A673 (cell line): ENCODE results near the gene TSSK1B. TPM values are rescaled to one million over a fixed set of nuclear protein-coding genes. Genes with fewer than 3 reads are reported as not detected.

ENCODE experiments used
- BruUV-seq: library from RNA; stranded (reverse); fragments of 400-500 nt; replicated peaks from 2 replicates; lab custom pipeline; 2021; lab: Mats Ljungman, UMichigan
- CTCF ChIA-PET: fragments of 300-600 bp; sonication (Branson Sonifier 250); formaldehyde crosslinking; loops from one replicate; lab custom pipeline; 2022; ENCODE audit warnings: antibody characterized with exemption; lab: Charles Lee
- POLR2A ChIA-PET: fragments of 300-600 bp; sonication (Branson Sonifier 250); formaldehyde crosslinking; loops from one replicate; lab custom pipeline; 2022; ENCODE audit warnings: antibody characterized with exemption; ENCODE audit not compliant: low non-redundant PET; lab: Charles Lee
- DNase-seq: peaks from one replicate; pipeline ENCODE4 v3.0.0-alpha.2; 2015; ENCODE audit warnings: low spot score
- H3K27ac ChIP-seq: fragments of 200-600 bp; sonication (generic); 2 replicates; pipeline ENCODE4 v1.5.1; 2016; ENCODE audit warnings: mixed run types, low read depth, mild to moderate bottlenecking, mixed read lengths, antibody characterized with exemption, low read length; ENCODE audit not compliant: poor library complexity, severe bottlenecking
- H3K27me3 ChIP-seq: fragments of 200-600 bp; sonication (generic); replicated peaks from 2 replicates; pipeline ENCODE4 v1.6.1; 2017; ENCODE audit warnings: mixed run types, low read depth, mild to moderate bottlenecking, mixed read lengths, antibody characterized with exemption, low read length; ENCODE audit not compliant: insufficient read depth, poor library complexity
- H3K36me3 ChIP-seq: fragments of 200-600 bp; sonication (generic); 2 replicates; pipeline ENCODE4 v1.6.1; 2016; ENCODE audit warnings: mixed run types, mild to moderate bottlenecking, mixed read lengths, antibody characterized with exemption, low read length; ENCODE audit not compliant: insufficient read depth, poor library complexity, severe bottlenecking
- H3K4me1 ChIP-seq: fragments of 200-600 bp; sonication (generic); 2 replicates; pipeline ENCODE4 v1.6.1; 2017; ENCODE audit warnings: mixed run types, mild to moderate bottlenecking, mixed read lengths, antibody characterized with exemption, low read length; ENCODE audit not compliant: insufficient read depth, poor library complexity, severe bottlenecking
- H3K4me3 ChIP-seq: fragments of 200-600 bp; sonication (generic); 2 replicates; pipeline ENCODE4 v1.5.1; 2016; ENCODE audit warnings: low read depth, mixed run types, mild to moderate bottlenecking, mixed read lengths, low read length; ENCODE audit not compliant: poor library complexity, severe bottlenecking
- H3K9me3 ChIP-seq: fragments of 200-600 bp; sonication (generic); 2 replicates; pipeline ENCODE4 v1.6.1; 2016; ENCODE audit warnings: mixed run types, low read depth, mild to moderate bottlenecking, mixed read lengths, antibody characterized with exemption, low read length; ENCODE audit not compliant: poor library complexity, severe bottlenecking
- CTCF ChIP-seq: fragments of 300-800, 200-600 bp; sonication (generic); conservative IDR thresholded peaks from 2 replicates; pipeline ENCODE4 v1.5.1; 2017; ENCODE audit warnings: low read depth, mild to moderate bottlenecking, antibody characterized with exemption, low read length, moderate library complexity, mixed read lengths
- EZH2 ChIP-seq: fragments of 200-600 bp; sonication (generic); IDR thresholded peaks from 2 replicates; pipeline ENCODE4 v1.6.1; 2017; ENCODE audit warnings: borderline replicate concordance, low read depth, mild to moderate bottlenecking, mixed read lengths, antibody characterized with exemption, low read length; ENCODE audit not compliant: poor library complexity, severe bottlenecking
- intact Hi-C: fragments of 100-400 bp; cut with micrococcal nuclease; formaldehyde crosslinking; loops from one replicate; pipeline ENCODE4 v1.10.0; 2022; ENCODE audit not compliant: unreplicated experiment
- total RNA-seq: library from RNA; stranded (reverse); gene quantifications from 2 replicates; pipeline ENCODE4 v1.2.3, GENCODE V29; 2021

Gene TSSK1B
- total RNA-seq, 1 experiment from 2014 or later = not detected

- H3K9me3 ChIP-seq = no peaks in the 10 kb centered on the region
- H3K4me1 ChIP-seq = peaks cover 7% of the 10 kb centered on the region
- H3K36me3 ChIP-seq = no peaks in the 10 kb centered on the region
- H3K27ac ChIP-seq = no peak overlapping the region
- intact Hi-C loops = no loop called here
- no peak overlapping the region for H3K4me3 ChIP-seq
- CTCF ChIA-PET = no interaction called here
- DNase-seq = no peak
- POLR2A ChIA-PET = no interaction called here
- H3K27me3 ChIP-seq = peaks cover 12% of the 10 kb centered on the region
- no peak for TF ChIP-seq CTCF
- no peak for TF ChIP-seq EZH2
- BruUV-seq = no TSS peak
Observed at GRCh38 chr5:113389116-113389515, 45.7 kb downstream of the TSSK1B start.

GRCh38 chr5:113387844-113388243 is 46.9 kb downstream of the TSSK1B start:
- no peak for TF ChIP-seq CTCF
- TF ChIP-seq EZH2 = no peak
- Histone ChIP-seq H3K9me3 (no peaks in the 10 kb centered on the region), H3K4me1 (peaks cover 7% of the 10 kb centered on the region), H3K4me3 (no peak overlapping the region), H3K36me3 (no peaks in the 10 kb centered on the region), H3K27ac (no peak overlapping the region), H3K27me3 (peaks cover 12% of the 10 kb centered on the region)
- intact Hi-C loops = no loop called here
- peak; percentile 52 for DNase-seq
- no TSS peak for BruUV-seq
- ChIA-PET CTCF (no interaction called here), POLR2A (no interaction called here)

GRCh38 chr5:113384782-113385285 is 50.0 kb downstream of the TSSK1B start:
- BruUV-seq = no TSS peak
- H3K9me3 ChIP-seq = no peaks in the 10 kb centered on the region
- H3K4me3 ChIP-seq = no peak overlapping the region
- no peak for DNase-seq
- H3K4me1 ChIP-seq = peaks cover 7% of the 10 kb centered on the region
- H3K36me3 ChIP-seq = no peaks in the 10 kb centered on the region
- H3K27ac ChIP-seq = no peak overlapping the region
- intact Hi-C loops = no loop called here
- CTCF ChIA-PET = no interaction called here
- H3K27me3 ChIP-seq = peaks cover 8% of the 10 kb centered on the region
- POLR2A ChIA-PET = no interaction called here
- TF ChIP-seq EZH2 (no peak), CTCF (no peak)
